Measurements from ENCODE around the gene SCAMP3. TPM values are rescaled to one million over a fixed set of nuclear protein-coding genes. Genes with fewer than 3 reads are reported as not detected.

The SCAMP3 gene
- total RNA-seq, 4 donors from 2014 or later, result 54.5 to 91.1 (median 65.2) TPM

GRCh38 chr1:155209312-155209721 lies 52.8 kb downstream of the SCAMP3 start:
- DNase-seq (ENCODE audit: low spot score in 2 of 2), result no peak
- H3K9me3 ChIP-seq, result no peaks in the 10 kb centered on the region
- peak overlapping the region; percentile 69 to 97 (median 86) for H3K4me3 ChIP-seq
- TF ChIP-seq CTCF (IDR thresholded peaks at IDR 0.05) (no peak), EP300 (IDR thresholded peaks at IDR 0.05) (no peak), POLR2A (IDR thresholded peaks at IDR 0.05) (no peak)
- peak overlapping the region; percentile 97 to 100 (median 100) for H3K27ac ChIP-seq
- WGBS, 2 donors, result 3 to 6% methylated on average over 9 to 13 of the region's 13 CpGs
- H3K4me1 ChIP-seq, result peaks cover 0 to 46% (median 23%) of the 10 kb centered on the region in 4 donors
- H3K36me3 ChIP-seq, result peaks cover 0 to 31% (median 5%) of the 10 kb centered on the region in 3 donors
- no peaks in the 10 kb centered on the region for H3K27me3 ChIP-seq

GRCh38 chr1:155208541-155209311 lies 53.4 kb downstream of the SCAMP3 start, which contains the start of gene MTX1:
Gene MTX1, plus strand, starts transcription at chr1:155208695. Its CDS starts 110 bp downstream, at chr1:155208805.
- H3K4me3 ChIP-seq, result peak within 1 kb of the TSS; percentile 69 to 97 (median 86)
- peak; percentile 84 to 86 for DNase-seq (ENCODE audit: low spot score in 2 of 2)
- peaks cover 0 to 46% (median 23%) of the 10 kb centered on the region in 4 donors for H3K4me1 ChIP-seq
- peak within 1 kb of the TSS; percentile 97 to 100 (median 100) for H3K27ac ChIP-seq
- H3K27me3 ChIP-seq, result no peaks in the 10 kb centered on the region
- H3K36me3 ChIP-seq, result peaks cover 0 to 35% (median 5%) of the 10 kb centered on the region in 3 donors
- 0% methylated on average over 29 to 47 of the region's 64 CpGs for WGBS, 2 donors
- TF ChIP-seq CTCF (IDR thresholded peaks at IDR 0.05) (peak in 1 of 5 experiments; percentile 46), EP300 (IDR thresholded peaks at IDR 0.05) (peak; percentile 73 to 90), POLR2A (IDR thresholded peaks at IDR 0.05) (peak; percentile 4 to 64)
- H3K9me3 ChIP-seq, result no peaks in the 10 kb centered on the region

GRCh38 chr1:155207806-155208540 lies 54.2 kb downstream of the SCAMP3 start, which contains the start of gene THBS3:
Gene THBS3, minus strand, starts transcription at chr1:155207897. Its CDS starts 21 bp downstream, at chr1:155207876.
- Histone ChIP-seq H3K4me1 (peaks cover 0 to 46% (median 23%) of the 10 kb centered on the region in 4 donors), H3K27ac (peak within 1 kb of the TSS; percentile 97 to 100 (median 100)), H3K9me3 (no peaks in the 10 kb centered on the region), H3K4me3 (peak within 1 kb of the TSS; percentile 69 to 97 (median 86)), H3K27me3 (no peaks in the 10 kb centered on the region), H3K36me3 (peaks cover 0 to 43% (median 5%) of the 10 kb centered on the region in 3 donors)
- TF ChIP-seq CTCF (IDR thresholded peaks at IDR 0.05), result no peak
- no peak for TF ChIP-seq POLR2A (IDR thresholded peaks at IDR 0.05)
- TF ChIP-seq EP300 (IDR thresholded peaks at IDR 0.05), result no peak
- WGBS, 2 donors, result 2% methylated on average over 16 to 17 of the region's 17 CpGs
- DNase-seq (ENCODE audit: low spot score in 2 of 2), result no peak

GRCh38 chr1:155206891-155207805 lies 55.0 kb downstream of the SCAMP3 start:
- H3K9me3 ChIP-seq, result no peaks in the 10 kb centered on the region
- no peaks in the 10 kb centered on the region for H3K27me3 ChIP-seq

More at GRCh38 chr1:155206891-155207805, 55.0 kb downstream of the SCAMP3 start:
- H3K4me3 ChIP-seq, result peak overlapping the region; percentile 69 to 97 (median 86)
- TF ChIP-seq CTCF (IDR thresholded peaks at IDR 0.05), result peak; percentile 73 to 93 (median 84)
- TF ChIP-seq POLR2A (IDR thresholded peaks at IDR 0.05), result peak in 1 of 2 donors; percentile 45
- peak in 1 of 2 donors; percentile 56 for TF ChIP-seq EP300 (IDR thresholded peaks at IDR 0.05)
- peak; percentile 81 to 94 for DNase-seq (ENCODE audit: low spot score in 2 of 2)
- 8 to 15% methylated on average over 10 to 13 of the region's 13 CpGs for WGBS, 2 donors
- H3K36me3 ChIP-seq, result peaks cover 0 to 48% (median 5%) of the 10 kb centered on the region in 3 donors
- H3K4me1 ChIP-seq, result peaks cover 0 to 46% (median 23%) of the 10 kb centered on the region in 4 donors
- H3K27ac ChIP-seq, result peak overlapping the region; percentile 97 to 100 (median 100)

Other genes with a start within 250 kb of the SCAMP3 start
- 1 to 10 TPM in 3 of 4 donors, under 1 TPM in 1; 0.90 to 4.2 (median 1.7) TPM for gene DCST2, start 228.6 kb downstream of the SCAMP3 start, total RNA-seq
- gene DCST1, start 228.5 kb downstream of the SCAMP3 start, total RNA-seq, result 1 to 10 TPM in 1 of 4 donors, under 1 TPM in 2, not detected in 1; 0.21 to 3.5 (median 0.90) TPM
- 100 to 1,000 TPM; 111 to 202 (median 168) TPM for gene ADAM15, start 211.0 kb downstream of the SCAMP3 start, total RNA-seq
- gene EFNA4, start 198.6 kb downstream of the SCAMP3 start, total RNA-seq, result 1 to 10 TPM in 3 of 4 donors, under 1 TPM in 1; 0.87 to 4.2 (median 1.8) TPM
- gene EFNA3, start 183.5 kb downstream of the SCAMP3 start, total RNA-seq, result 1 to 10 TPM in 2 of 4 donors, under 1 TPM in 1, not detected in 1; 0.63 to 1.2 (median 1.2) TPM
- gene EFNA1, start 134.5 kb downstream of the SCAMP3 start, total RNA-seq, result 10 to 100 TPM; 27.4 to 41.4 (median 34.0) TPM
- 10 to 100 TPM in 3 of 4 donors, 1 to 10 TPM in 1; 5.7 to 33.9 (median 14.9) TPM for gene SLC50A1, start 126.5 kb downstream of the SCAMP3 start, total RNA-seq
- 100 to 1,000 TPM in 2 of 4 donors, 10 to 100 TPM in 2; 74.7 to 115 (median 95.6) TPM for gene DPM3, start 121.8 kb downstream of the SCAMP3 start, total RNA-seq
- gene KRTCAP2, start 89.1 kb downstream of the SCAMP3 start, total RNA-seq, result 100 to 1,000 TPM; 102 to 167 (median 146) TPM
- gene TRIM46, start 88.5 kb downstream of the SCAMP3 start, total RNA-seq, result 10 to 100 TPM in 2 of 4 donors, 1 to 10 TPM in 2; 6.0 to 20.4 (median 12.7) TPM
- 100 to 1,000 TPM in 1 of 4 donors, 10 to 100 TPM in 3; 33.9 to 119 (median 52.6) TPM for gene THBS3, start 54.5 kb downstream of the SCAMP3 start, total RNA-seq
- gene MTX1, start 53.7 kb downstream of the SCAMP3 start, total RNA-seq, result 10 to 100 TPM; 30.1 to 50.7 (median 35.3) TPM
- gene ENTREP3, start 6.9 kb downstream of the SCAMP3 start, total RNA-seq, result 10 to 100 TPM; 22.7 to 42.0 (median 26.6) TPM
- 10 to 100 TPM; 41.0 to 70.6 (median 52.3) TPM for gene CLK2, start 11.1 kb upstream of the SCAMP3 start, total RNA-seq
- gene HCN3, start 15.1 kb upstream of the SCAMP3 start, total RNA-seq, result 1 to 10 TPM; 1.7 to 2.7 (median 2.4) TPM
- under 1 TPM in 3 of 4 donors, not detected in 1; 0.20 to 0.66 (median 0.21) TPM for gene PKLR, start 39.1 kb upstream of the SCAMP3 start, total RNA-seq
- gene FDPS, start 46.5 kb upstream of the SCAMP3 start, total RNA-seq, result 100 to 1,000 TPM in 3 of 4 donors, 10 to 100 TPM in 1; 88.2 to 143 (median 125) TPM
- 10 to 100 TPM; 22.2 to 36.0 (median 26.5) TPM for gene RUSC1, start 58.5 kb upstream of the SCAMP3 start, total RNA-seq

Measured in tibial nerve (tissue), 4 donors.